GM12878 (cell line): ENCODE results near the gene SPATA31C1.
A peak's percentile ranks its signal among the peaks of the same experiment; 100 is the strongest.

Experiments used
- ATF2 ChIP-seq: IDR thresholded peaks from 2 replicates; pipeline ENCODE4 v1.6.1; 2012; ENCODE audit warnings: low read length, inconsistent platforms
- CTCF ChIP-seq, 3 experiments: IDR thresholded peaks in 2 of 3; conservative IDR thresholded peaks in 1 of 3; 2 replicates each; pipeline ENCODE4 v1.5.1; 2011; ENCODE audit warnings: low read depth in 3 of 3, low read length in 3 of 3, mild to moderate bottlenecking in 3 of 3, control low read depth in 2 of 3, moderate library complexity in 2 of 3, inconsistent platforms in 1 of 3, mixed read lengths in 1 of 3; ENCODE audit not compliant: control insufficient read depth in 2 of 3, insufficient read depth in 1 of 3; ENCODE audit errors: extremely low read depth in 1 of 3
- GABPA ChIP-seq: IDR thresholded peaks from 2 replicates; pipeline ENCODE4 v1.6.1; 2014; ENCODE audit warnings: antibody characterized with exemption, low read depth, mild to moderate bottlenecking, inconsistent platforms
- JUND ChIP-seq: IDR thresholded peaks from 2 replicates; pipeline ENCODE4 v1.6.1; 2012; ENCODE audit warnings: low read depth, mild to moderate bottlenecking, low read length, improper control_type of control experiment, moderate library complexity
- MXI1 ChIP-seq: fragments of 150-350 bp; IDR thresholded peaks from 2 replicates; pipeline ENCODE4 v1.6.1; 2011; ENCODE audit warnings: low read depth, mild to moderate bottlenecking, inconsistent platforms, low read length, improper control_type of control experiment
- MYC ChIP-seq: IDR thresholded peaks from 2 replicates; pipeline ENCODE4 v1.6.1; 2011; ENCODE audit warnings: mild to moderate bottlenecking, low read length, moderate library complexity, inconsistent platforms; ENCODE audit not compliant: insufficient read depth, insufficient replicate concordance, insufficient read length, severe bottlenecking
- NFYB ChIP-seq: IDR thresholded peaks from 2 replicates; pipeline ENCODE4 v1.6.1; 2011; ENCODE audit warnings: low read depth, mild to moderate bottlenecking, low read length, improper control_type of control experiment, moderate library complexity; ENCODE audit not compliant: insufficient read depth
- POLR2A ChIP-seq: IDR thresholded peaks from 2 replicates; pipeline ENCODE4 v1.6.1; 2011; ENCODE audit warnings: low read depth, mild to moderate bottlenecking, low read length
- RAD21 ChIP-seq: IDR thresholded peaks from 2 replicates; pipeline ENCODE4 v1.6.1; 2011; ENCODE audit warnings: mild to moderate bottlenecking, low read depth, low read length, moderate library complexity; ENCODE audit not compliant: insufficient read depth
- SMAD1 ChIP-seq: fragments of 450-650 bp; IDR thresholded peaks from 2 replicates; pipeline ENCODE4 v1.6.1; 2018; ENCODE audit warnings: mild to moderate bottlenecking, low read depth; ENCODE audit not compliant: partially characterized antibody
- SP1 ChIP-seq: IDR thresholded peaks from one replicate; pipeline ENCODE4 v1.6.1; 2011; ENCODE audit warnings: low read depth, low read length
- USF2 ChIP-seq: IDR thresholded peaks from 2 replicates; pipeline ENCODE4 v1.6.1; 2011; ENCODE audit warnings: low read depth, low read length, improper control_type of control experiment, borderline replicate concordance
- TF ChIP-seq, protein P1 (sequence below): IDR thresholded peaks from 2 replicates; pipeline ENCODE4 v1.6.1; 2012; ENCODE audit warnings: low read depth, low read length, improper control_type of control experiment

- TF ChIP-seq, protein P1, sequence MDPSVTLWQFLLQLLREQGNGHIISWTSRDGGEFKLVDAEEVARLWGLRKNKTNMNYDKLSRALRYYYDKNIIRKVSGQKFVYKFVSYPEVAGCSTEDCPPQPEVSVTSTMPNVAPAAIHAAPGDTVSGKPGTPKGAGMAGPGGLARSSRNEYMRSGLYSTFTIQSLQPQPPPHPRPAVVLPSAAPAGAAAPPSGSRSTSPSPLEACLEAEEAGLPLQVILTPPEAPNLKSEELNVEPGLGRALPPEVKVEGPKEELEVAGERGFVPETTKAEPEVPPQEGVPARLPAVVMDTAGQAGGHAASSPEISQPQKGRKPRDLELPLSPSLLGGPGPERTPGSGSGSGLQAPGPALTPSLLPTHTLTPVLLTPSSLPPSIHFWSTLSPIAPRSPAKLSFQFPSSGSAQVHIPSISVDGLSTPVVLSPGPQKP = no peak
- no peak for TF ChIP-seq MXI1
- peak; percentile 29 to 52 (median 33); a peak in 4 of 6 replicates for TF ChIP-seq CTCF (IDR thresholded peaks at IDR 0.05 in 2 of 3, conservative IDR thresholded peaks at IDR 0.05 in 1 of 3; ENCODE audit: control insufficient read depth in 2 of 3, extremely low read depth in 1 of 3, insufficient read depth in 1 of 3, low read depth in 3 of 3, low read length in 3 of 3)
- no peak for TF ChIP-seq GABPA
- no peak for TF ChIP-seq SP1
- no peak for TF ChIP-seq USF2
- TF ChIP-seq JUND = no peak
- TF ChIP-seq ATF2 = no peak
- TF ChIP-seq RAD21 = peak; percentile 56
- no peak for TF ChIP-seq MYC
- TF ChIP-seq SMAD1 = no peak
- TF ChIP-seq NFYB = no peak
- no peak for TF ChIP-seq POLR2A
Observed at GRCh38 chr9:87950765-87951488, 33.2 kb downstream of the SPATA31C1 start.
